GM08714 (cell line): ENCODE measurements around the gene STMND1.

Experiments used
- H3K4me3 ChIP-seq: fragments of 200-500 bp; sonication (Bioruptor generic); 2 replicates; pipeline ENCODE4 v1.5.1; 2014; ENCODE audit warnings: mild to moderate bottlenecking, low read length, inconsistent platforms
- ZNF274 ChIP-seq: IDR thresholded peaks from 2 replicates; pipeline ENCODE4 v1.6.1; 2012; ENCODE audit warnings: mild to moderate bottlenecking, low read depth, low read length

Gene STMND1

DNA sequence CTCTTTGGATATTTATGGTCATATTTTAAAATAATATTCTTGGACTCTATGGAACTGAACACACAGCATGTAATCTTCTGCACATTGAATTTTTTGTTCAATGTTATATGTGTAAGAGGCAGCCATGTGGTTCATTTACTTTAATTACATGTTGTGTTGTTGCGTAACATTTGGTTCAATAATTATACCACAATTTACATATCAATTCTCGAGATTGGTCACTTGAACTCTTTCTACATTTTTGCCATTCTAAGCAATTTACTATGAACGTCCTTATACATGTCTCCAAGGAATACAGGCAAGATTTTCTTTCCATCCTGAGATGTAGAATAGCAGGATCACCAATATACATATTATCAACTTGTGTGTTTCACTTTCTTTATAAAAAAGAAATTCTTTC, 18.5 kb upstream of the STMND1 start:
- no peak for TF ChIP-seq ZNF274
- H3K4me3 ChIP-seq = no peak overlapping the region

DNA sequence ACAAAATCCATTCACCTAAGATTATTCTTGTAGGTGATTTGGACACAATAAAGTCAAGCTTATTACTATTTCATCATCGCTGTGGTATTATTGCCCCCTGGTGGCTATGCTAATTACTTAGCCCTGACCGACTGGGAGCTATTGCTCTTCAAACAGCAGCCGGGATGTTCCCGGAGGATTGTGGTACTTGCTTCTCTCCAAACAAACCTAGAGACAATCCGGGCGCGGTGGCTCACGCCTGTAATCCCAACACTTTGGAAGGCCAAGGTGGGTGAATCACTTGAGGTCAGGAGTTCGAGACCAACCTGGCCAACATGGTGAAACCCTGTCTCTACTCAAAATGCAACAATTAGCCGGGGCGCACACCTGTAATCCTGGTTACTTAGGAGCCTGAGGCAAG, 15.4 kb upstream of the STMND1 start:
- H3K4me3 ChIP-seq = no peak overlapping the region
- TF ChIP-seq ZNF274 = no peak

DNA sequence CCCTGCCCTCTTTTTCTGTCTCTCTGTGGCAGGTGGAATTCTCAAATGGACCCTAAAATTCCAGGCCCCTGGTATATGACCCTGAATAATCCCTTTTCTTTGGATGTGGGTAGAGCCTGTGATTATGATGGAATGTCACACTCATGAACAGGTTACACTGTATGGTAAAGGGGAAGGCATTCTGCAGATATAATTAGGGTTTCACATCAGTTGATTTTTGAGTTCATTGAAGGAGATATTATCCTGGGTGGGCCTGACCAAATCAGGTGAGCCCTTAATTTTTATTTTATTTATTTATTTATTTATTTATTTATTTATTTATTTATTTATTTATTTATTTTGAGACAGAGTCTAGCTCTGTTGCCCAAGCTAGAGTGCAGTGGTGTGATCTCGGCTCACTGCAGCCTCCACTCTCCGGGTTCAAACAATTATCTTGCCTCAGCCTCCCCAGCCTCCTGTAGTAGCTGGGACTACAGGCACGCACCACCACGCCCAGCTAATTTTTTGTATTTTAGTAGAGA, 13.7 kb upstream of the STMND1 start:
- no peak overlapping the region for H3K4me3 ChIP-seq
- no peak for TF ChIP-seq ZNF274

DNA sequence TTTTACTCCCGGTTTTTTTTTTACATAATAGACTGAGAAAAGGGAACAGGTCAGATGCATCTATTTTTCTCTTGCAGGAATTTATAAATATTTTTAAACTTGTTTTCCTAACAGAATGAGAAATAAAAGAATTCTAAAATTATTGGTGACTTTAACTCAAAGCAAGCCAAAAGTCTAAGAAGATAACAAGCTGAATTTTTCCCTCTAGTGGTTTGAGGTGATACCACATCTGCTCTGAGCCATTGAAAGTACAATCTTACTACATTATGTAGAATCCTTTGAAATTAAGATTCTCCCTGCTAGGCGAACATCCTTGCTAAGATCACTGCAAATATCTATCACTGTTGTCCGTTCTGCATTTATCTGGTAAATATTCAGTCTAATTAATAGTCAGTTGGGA, 10.7 kb upstream of the STMND1 start:
- no peak for TF ChIP-seq ZNF274
- H3K4me3 ChIP-seq = no peak overlapping the region

DNA sequence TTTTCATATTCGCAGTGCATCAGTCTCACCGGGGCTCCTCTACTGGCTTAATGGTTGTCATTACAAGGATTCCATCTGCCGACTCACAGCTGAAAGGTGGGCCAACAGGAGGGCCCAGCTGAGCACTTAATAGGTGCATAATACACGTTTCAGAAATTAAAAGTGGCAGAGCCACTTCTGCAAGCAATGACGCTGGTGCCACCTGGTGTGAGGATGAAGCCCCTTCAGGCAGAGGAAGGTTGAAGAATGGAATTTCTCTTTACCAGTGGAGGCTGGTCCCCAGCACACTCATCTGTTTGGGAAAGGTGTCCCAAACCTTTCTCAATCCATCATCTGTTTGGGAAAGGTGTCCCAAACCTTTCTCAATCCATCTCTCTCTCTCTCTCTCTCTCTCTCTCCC, 8.2 kb upstream of the STMND1 start:
- H3K4me3 ChIP-seq = no peak overlapping the region
- no peak for TF ChIP-seq ZNF274

DNA sequence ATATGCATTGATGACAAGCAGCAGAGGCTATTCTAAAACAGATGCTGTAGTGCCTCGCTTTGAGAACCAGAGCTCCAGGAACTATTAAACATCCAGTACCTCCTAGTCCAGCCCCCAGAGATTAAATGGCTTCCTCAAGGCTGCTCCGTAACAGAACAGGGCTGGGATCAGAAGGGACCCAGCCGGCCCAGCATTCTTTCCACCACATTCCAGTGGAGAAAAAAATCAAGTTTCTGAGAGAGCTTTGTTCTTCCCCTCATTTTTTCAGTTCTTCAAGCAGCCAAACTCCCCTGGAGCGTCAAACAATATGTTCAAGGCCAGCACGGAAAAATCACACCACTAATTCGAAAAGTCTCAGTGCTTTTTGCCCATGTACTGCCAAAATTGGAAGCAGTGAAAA, 5.8 kb upstream of the STMND1 start:
- H3K4me3 ChIP-seq = no peak overlapping the region
- TF ChIP-seq ZNF274 = no peak

DNA sequence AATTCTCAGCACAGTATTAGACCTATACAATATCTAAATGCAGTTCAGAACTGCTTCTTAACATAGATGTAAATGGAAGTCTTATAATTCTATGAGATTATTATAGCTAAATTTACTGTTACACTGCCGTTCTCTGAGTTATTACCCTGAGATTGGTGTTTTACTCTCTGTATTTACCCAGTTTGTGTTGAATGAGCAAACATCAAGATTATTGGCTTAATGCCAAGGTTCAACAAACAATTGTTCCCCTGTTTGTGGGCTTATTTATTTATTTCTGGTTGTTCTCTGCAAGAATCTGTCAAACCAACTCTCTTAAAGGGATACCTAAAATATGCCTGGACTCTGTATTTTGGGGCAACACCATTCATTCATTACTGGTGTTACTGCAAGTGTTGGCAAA, 5.2 kb upstream of the STMND1 start:
- H3K4me3 ChIP-seq = no peak overlapping the region
- TF ChIP-seq ZNF274 = no peak

DNA sequence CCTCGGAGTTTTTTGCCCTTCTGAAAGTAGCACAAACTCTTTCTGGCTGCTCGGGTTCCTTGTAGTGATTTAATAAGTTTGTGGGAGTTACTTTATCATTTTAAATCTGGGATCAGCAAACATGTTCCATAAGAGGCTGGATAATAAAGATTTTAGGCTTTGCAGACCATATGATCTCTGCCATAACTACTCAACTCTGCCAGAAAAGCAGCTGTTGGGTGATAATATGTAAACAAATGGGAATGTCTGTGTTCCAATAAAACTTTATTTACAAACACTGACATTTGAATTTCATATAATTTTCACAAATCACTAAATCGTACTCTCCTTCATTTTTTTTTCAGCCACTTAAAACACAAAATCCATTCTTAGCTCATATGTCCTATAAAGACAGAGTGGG, 3.9 kb upstream of the STMND1 start:
- H3K4me3 ChIP-seq = no peak overlapping the region
- no peak for TF ChIP-seq ZNF274

DNA sequence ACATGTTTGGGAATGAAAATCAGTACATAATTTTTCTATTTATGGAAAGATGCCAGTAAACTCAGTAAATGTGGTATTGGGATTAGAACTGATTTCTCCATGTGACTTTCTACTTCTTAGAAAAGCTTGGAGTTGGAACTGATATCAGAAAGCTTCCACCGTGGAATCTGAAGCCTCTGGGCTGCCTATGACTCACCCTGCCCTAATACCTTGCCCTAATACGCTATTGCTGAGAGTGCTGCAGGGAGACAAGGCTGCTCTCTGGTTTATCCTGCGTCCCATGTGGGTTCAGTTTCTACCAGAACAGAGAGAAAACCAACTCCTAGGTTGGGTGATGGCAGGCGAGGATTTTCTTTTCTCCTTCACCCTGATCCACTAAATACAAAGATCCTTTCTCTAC, 3.3 kb upstream of the STMND1 start:
- H3K4me3 ChIP-seq = no peak overlapping the region
- no peak for TF ChIP-seq ZNF274

DNA sequence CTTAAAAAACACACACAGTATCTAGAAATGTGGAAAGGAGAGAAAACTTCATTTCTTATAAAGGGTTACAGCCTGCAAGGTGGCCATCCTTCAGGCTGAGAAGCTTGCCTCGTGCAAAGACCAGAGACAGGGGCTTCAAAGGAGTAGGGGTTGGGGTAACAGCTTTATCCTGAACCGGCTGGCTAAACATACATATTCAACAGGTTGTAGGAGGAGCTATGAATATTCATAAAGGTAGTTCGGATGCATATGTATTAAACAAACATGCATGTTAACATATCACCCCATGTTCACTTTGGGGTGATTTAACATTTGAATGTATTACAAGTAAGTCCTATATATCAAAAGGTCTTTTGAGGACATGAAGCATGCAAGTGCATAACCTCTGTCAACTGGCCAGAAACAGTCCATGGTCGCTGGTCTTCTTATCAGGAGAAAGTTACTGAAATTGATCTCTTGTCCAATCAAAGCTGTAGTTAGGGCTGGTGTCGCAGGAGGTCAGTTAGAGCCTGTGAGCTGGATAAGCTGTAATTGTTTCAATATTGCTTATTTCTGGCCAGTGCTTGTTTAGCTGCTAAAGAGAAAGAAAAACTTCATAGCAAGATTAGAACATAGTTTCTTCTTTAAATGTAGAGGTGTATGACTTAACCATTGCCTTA, 2.3 kb upstream of the STMND1 start:
- H3K4me3 ChIP-seq = no peak overlapping the region
- TF ChIP-seq ZNF274 = no peak

DNA sequence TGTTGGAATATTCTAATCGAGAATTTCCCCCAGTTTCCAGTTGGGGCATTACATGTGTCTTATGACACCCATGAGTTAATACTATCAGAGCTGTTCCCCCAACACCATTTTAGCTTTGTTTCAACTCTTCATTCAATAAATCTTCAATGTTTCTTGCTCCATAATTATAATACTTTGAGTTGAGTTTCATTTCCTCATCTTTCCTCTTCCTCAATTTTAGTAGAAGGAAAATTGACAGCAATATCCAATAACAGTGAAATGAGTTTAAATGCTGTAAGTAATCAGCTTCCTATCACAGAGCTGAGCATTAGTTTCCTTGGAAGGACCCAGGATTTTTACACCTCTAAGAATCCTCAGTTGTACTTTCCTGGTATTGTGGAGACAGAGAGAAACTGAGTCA, 1.0 kb upstream of the STMND1 start:
- TF ChIP-seq ZNF274 = no peak
- no peak overlapping the region for H3K4me3 ChIP-seq

DNA sequence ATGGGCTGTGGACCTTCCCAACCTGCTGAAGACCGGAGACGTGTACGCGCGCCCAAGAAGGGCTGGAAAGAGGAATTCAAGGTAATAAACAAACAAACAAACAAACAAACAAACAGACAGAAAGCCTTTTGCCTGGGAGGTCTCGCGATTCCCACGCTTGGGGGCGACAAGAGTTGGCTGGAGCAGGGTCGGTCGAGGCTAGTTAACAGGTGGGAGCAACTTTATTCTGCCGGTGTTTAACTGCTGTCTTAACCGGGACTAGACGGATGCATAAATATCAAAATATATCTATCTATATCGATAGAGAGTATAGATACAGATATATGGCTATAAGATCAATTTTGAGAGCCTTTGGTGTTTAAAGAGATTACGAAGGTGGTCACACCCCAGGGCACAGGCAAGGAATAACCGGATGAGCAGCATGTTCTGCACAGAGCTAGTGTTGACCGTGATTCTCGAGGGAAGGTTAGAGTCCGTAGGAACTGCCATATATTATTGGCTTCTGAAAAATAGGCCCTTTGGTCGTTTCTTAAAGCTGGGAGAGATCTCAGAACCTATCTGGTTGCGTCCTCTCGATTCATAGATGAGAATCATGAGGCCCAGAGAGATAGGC, 514 bp downstream of the STMND1 start:
- H3K4me3 ChIP-seq = no peak overlapping the region; the same call in 1 of the 2 replicates
- TF ChIP-seq ZNF274 = no peak

DNA sequence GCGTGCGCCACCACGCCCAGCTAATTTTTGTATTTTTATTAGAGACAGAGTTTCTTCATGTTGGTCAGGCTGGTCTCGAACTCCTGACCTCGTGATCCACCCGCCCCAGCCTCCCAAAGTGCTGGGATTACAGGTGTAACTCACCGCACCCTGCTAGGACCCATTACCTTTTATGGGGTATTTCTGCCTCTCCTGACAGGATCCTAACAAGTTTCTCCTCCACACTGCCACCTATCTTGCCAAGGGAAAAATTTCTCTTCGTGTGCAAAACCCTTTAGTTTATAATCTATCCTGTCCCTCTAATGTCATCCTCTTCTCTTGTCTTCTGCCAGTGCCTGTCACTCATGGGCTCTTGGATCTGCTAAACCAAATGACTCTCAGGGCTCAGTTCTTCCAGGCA, 1.9 kb downstream of the STMND1 start:
- no peak overlapping the region for H3K4me3 ChIP-seq
- no peak for TF ChIP-seq ZNF274

DNA sequence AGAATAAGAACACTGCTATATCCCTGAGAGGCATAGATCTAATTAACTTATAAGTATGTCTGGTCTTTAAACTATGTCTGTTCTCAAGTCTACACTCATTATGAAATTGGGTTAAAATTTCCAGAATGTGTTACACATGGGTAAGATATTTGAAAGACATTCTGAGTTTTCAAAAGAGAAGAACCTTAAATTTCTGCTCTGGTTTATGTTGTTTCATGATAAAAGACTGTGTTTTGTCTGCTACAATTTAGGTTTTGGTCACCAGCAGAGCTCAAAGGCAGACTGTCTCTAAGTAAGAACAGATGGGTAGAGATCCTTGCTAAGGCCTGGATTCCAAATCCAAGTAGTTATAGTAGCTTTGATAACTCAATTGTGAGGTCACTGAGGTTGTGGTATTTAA, 6.0 kb downstream of the STMND1 start:
- TF ChIP-seq ZNF274 = no peak
- H3K4me3 ChIP-seq = no peak overlapping the region

DNA sequence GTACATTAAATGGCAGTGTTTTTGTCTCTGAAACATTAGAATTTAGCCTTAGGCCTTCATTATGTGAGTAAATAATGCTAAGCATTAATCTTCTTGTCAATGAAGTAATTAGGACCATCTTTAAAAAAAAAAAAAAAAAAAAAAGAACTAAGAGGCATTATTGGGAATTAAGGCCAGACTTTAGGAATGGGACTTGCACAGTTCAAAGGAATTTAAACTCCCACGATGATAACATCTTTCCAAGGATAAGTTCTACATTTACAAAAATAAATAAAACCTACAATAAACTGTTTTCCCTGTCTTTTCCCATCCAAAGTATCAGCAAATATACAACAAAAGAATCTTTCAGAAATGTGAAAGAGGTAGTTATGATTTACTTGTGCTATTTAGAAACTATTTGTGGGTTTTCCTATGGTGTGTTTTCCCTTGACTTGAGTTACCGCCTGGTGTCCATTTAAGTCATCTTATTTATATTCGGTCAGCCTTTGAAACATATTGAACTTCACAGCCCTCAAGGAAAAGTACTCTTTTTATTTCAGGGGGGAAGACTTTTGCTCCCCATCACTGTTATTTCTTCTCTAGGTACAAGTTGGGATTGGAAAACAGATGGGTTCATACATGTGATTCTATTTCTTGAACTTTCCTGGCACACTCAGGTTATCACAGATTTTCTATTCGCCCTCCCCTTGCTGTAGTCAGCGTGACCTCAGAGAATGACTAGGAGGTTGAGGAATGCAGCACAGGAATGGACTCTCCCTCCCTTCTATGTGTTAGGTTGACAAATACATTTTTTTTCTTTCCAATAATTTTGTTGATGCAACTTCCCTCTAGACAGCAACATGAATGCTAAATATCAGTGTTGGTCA, 13.6 kb downstream of the STMND1 start:
- TF ChIP-seq ZNF274 = no peak
- no peak overlapping the region for H3K4me3 ChIP-seq
